NCI-H2081 (cell line): Measurements from ENCODE around the gene PASK.

Source experiments
- DNase-seq, 2 experiments: peaks; one replicate each; lab custom pipeline; 2025; lab: John Stamatoyannopoulos, UW

PASK gene

DNA sequence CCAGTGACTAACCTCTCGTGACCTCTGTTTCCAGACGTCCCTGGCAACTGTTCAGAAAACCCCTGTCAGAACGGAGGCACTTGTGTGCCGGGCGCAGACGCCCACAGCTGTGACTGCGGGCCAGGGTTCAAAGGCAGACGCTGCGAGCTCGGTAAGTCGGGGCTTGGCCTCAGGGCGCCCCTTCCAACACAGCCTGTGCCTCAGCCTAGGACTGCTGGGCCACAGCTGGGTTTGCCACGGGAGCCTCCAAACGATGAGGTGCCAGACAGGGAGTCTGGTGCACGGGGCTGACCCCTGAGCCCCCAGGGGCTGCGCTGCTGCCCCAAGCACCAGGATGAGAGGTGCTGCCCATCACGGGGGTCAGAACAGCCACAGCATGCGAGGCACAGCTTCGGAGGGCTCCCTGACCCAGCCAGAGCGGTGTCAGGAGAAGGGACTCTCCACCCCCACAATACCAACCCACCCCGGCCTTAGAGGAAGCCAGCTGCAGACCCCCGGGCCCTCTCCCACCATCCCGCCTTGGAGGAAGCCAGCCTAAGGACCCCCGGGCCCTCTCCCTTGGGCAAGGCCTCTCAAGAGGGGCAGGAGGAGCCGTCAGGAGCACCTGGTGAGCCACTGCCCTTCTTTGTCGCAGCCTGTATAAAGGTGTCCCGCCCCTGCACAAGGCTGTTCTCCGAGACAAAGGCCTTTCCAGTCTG is 67.5 kb downstream of the PASK start:
- DNase-seq, result no peak

DNA sequence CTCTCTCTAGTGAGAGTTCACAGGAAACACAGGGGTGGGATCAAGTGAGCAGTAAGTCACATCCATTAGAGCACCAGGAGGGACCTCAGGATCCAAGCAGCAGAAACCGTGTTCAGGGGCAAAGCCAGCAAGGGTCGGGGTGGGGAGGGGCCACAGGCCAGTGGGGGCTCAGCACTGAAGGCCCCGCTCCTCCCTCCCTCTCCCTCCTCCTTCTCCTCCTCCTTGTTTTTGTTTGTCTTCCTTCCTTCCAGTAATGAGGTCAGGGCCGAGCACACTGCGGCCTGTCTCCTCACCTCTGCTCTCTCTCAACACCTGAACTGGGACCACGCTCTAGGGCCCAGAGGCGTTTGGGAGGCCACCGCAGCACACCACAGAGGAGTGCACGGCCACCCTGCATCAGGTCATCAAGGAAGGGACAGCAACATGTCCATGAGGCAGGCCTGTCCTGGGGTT is 68.1 kb downstream of the PASK start:
- DNase-seq, result no peak

DNA sequence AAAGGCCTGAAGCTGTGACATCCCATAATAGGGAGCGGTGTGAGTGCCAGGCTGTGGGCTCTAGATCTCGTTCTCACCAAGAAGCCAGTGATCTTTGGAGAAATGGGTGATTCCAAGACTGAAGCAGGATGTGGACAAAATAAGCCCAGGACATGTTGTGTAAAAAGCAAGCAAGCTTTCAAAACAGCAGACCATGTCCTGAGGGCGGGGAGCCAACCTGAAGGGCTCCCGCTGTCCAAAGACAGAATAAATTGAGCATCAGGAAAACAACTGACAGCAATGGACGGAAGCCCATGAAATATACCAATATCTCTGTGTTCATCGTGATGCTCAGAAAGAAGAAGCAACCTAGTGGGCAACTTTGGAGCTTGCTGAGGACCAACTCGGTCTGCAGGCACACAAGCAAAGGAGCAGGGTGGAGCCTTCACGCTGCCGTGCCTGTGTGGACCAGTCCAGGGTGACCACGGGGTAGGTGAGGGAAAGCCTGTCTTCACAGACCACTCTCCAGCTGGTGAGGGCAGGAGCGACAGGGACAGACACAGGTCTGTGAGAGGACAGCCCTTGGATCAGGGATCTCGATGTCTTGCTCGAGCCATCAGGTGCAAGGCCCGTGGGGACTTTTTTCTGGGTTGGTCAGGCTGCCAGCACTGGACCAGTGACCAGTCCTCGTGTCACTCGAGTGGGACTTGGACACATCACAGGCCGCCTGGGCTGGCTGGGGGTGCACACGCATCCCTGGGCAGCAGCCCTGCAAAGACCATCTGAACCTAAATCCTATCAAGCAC is 68.7 kb downstream of the PASK start:
- no peak for DNase-seq

DNA sequence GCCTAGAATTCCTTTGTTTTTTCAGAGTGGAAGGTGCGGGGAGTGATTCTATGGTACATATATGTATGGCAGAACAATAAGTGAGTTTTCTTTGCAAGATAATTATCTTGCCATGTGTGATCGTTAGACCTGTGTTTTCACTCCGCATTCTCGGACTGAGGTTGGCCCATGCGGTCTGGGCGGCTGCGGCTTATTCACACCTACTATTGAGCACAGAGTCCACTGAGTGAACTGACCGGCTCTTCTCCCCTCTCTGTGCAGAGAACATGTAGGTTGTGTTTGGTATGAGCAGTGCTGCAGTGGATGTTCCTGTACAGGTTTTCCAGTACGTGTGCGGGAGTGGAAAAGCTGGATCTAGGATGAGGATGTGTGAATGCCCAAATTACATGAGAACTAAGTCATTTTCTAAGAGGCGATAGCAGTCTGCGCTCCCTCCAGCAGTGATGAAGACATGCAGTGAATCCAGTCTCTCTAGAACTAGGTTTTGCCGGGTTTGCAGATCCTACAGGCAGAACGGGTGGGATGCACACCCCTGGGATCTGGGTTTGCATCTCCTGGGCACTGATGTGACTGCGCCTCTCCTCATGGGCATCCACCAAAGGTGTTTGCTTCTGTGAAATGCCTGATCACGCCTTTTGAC is 74.3 kb downstream of the PASK start:
- no peak for DNase-seq

DNA sequence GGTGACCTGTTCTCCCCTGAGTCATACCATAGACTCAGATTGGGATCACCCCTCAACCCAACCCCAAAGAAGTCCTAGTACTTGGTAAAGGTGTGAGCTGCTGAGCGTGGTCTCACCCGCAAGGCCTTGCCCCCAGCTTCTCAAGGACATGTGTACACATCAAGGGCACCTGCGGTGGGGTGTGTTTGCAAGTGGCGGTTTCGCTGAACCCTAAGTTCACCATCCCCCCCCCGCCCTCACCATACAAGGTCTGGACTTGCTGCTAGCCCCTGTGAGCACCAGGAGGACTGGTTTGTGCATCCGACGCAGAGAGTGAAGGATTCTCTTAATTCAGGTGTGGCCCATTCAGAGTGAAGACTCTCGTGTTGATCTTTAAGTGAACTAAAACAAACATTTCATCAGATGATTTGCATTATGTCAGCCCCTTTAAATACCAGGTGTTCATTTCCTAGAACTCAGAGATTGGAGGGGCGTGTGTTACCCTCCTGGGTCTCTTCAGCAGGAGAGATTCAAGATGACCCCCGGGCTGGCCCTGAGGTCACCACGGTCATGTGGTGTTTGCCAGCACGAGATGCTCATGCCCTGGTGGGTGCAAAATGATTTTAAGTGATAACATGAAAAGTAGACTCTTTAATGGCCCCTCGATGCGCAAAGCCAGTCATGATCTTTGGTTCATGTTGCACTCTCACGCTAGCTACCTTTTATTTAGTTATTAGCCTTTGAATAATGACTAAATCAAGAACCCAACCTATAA is 75.0 kb downstream of the PASK start:
- no peak for DNase-seq

DNA sequence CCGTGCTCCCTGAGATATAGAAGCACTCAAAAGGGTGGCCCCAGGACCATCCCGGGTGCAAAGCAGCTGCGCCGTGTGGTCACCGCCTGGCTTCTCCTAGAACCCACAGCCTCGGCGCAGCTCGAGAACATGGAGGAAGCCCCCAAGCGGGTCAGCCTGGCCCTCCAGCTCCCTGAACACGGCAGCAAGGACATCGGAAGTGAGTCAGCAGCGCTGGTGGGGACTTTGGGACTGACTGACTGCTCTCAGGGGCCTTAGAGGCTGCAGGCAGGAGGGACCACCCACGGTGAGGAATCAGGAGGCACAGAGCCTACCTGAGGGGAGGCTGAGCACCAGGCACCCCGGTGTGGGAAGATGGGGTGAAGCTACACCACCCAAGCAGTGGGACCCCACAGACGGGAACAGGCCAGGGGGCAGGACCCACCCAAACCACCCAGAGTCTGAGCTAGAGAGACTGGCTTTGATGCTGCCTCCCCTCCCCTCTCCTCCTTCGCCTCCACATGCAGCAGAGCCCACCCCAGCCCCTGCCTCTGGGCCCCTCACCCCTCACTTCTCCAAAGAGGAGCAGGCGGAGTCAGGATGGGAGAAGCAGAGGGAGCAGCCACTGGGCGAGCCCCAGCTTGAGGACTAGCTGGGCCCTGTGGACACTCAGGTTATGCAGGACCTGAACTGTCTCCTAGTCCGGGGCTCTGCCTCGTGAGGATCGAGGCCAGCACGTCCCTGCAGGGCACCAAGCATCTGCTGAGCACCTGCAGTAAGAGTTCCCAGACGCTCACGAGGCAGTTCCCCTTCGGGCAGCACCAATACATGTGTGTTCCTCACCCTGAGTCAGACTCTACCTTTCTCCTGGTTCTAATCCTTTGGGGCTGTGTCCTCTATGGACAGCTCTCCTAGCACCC is 75.9 kb downstream of the PASK start:
- DNase-seq, result no peak

DNA sequence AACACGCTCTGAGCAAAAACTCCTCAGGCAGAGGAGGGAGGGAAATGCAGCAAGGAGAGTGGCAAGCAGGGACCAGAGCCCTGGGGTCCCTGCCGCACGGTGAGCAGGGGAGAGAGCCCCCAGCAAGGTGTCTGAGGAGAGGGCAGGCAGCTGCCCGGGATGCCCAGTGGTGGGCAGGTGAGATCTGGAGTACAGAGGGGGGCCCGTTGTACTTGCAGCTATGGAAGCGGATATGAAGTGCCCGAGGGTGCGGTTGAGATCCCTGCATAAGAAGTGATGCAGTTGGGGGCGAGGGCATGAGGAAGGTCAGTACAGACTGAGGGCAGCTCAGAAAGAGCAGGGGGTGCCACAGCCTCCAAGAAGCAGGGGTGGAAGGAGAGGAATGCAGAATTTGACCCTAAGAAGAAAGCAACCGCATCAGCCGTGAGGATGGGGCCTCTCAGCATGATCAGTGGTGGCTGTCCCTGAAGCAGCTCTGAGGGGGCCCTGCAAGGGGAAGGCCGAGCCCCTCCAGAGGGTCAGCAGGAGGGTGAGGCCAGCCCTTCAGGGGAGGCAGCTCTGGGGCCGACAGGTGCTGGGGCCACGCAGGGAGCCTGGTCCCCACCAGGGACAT is 76.6 kb downstream of the PASK start:
- no peak for DNase-seq

DNA sequence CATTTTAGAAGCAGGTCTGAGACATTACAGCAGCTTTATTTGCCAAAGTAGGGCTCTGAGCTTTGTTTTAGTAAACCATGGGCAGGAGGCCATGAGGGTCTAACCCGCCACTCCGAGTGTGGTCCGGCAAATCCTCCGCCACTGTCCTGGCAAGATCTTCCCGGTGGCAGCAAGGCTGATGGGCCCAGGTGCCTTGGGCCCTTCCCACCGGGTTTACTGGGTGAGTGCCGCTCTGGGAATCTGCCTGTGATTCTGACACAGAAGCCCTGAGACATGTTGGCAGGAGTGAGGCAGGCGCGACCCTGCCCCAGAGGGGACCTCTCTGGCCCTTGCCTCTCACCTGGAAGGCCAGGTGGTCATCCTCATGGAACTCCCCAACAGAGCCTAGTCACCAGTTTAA is 77.1 kb downstream of the PASK start:
- DNase-seq, result no peak

DNA sequence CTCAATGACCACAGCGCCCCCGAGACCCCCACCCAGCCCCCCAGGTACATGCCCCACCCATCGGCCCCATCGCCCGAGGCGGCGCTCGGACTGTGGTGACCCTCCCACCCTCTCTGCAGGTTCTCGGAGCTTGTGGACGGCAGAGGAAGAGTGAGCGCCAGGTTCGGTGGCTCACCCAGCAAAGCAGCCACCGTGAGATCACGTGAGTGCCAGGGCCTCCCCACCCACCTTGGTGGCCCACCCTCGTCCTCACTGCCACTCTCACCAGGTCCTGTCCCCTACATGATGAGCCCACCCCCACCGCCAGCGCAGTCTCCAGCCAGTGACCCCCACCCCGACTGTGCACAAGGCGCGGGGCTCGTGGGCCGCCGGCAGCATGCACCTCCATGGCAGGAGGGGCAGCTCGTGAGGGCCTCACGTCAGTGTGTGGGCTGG is 77.6 kb downstream of the PASK start:
- no peak for DNase-seq

DNA sequence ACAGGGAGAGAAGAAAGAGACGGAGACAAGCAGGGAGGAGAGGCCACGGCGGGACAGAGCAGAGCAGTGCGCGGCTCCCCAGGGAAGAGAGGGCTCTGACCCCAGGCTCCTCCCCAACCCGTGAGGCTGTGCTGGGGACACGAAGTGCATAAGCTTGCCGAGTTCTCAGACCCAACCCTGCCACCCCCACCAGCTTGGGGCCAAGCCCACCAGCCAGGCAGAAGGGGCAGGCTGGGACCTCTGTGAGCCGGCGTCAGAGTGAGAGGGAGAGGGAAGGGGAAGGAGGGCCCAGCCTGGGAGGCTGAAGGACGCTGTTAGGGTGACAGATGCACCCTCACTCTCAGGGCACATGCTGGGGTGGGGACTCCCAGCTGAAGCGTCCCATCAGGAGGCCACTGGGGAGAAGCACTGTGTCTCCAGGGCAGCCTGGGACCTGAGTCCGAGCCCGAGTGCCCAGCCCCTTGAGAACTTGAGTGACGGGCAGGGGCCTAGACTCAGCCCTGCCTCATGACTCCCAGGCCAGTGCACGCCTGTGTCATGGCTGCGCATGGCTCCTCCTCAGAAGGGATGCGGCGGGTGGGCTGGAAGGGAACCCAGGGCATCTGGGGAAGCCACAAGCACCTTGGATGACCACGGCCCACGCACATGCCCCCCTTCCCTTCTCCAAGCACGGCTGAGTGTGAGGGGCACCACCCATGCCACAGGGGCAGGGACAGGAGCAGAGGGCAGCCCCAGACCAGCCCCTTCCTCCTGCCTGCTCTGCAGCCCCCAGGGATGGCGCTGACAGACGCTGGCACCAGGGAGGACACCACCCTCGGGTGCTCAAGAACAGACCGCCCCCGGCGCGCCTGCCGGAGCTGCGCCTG is 78.2 kb downstream of the PASK start:
- DNase-seq, result no peak

DNA sequence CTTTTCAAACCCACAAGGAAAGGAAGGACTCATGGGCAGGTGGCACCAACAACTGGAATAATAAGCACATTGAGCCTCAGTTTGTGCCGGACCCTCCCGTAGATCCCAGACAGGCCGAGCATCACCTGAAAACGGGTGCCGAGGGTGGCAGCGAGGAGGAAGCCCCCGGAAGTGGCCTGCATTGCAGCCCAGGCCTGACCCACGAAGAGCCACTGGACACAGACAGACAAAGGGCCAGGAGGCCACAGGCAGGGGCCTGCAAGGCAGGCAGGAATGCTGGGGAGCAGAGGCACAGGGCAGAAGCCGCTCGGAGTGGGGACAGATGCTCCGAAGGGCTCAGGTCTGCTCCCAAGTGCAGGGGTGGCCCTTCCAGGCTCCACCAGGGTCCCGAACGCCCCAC is 78.9 kb downstream of the PASK start:
- no peak for DNase-seq

DNA sequence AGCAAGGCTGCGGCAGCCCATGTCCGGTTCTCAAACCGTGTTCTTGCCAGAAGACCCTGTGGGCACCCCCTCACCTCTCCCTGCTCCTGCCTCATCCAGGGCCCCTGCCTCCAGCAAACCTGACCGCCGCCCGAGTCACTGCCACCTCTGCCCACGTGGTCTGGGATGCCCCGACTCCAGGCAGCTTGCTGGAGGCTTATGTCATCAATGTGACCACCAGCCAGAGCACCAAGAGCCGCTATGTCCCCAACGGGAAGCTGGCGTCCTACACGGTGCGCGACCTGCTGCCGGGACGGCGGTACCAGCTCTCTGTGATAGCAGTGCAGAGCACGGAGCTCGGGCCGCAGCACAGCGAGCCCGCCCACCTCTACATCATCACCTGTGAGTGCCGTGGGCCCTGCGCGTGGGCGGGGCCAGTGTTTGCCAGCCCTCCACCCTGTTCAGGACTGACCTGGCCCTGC is 79.4 kb downstream of the PASK start:
- DNase-seq, result no peak

DNA sequence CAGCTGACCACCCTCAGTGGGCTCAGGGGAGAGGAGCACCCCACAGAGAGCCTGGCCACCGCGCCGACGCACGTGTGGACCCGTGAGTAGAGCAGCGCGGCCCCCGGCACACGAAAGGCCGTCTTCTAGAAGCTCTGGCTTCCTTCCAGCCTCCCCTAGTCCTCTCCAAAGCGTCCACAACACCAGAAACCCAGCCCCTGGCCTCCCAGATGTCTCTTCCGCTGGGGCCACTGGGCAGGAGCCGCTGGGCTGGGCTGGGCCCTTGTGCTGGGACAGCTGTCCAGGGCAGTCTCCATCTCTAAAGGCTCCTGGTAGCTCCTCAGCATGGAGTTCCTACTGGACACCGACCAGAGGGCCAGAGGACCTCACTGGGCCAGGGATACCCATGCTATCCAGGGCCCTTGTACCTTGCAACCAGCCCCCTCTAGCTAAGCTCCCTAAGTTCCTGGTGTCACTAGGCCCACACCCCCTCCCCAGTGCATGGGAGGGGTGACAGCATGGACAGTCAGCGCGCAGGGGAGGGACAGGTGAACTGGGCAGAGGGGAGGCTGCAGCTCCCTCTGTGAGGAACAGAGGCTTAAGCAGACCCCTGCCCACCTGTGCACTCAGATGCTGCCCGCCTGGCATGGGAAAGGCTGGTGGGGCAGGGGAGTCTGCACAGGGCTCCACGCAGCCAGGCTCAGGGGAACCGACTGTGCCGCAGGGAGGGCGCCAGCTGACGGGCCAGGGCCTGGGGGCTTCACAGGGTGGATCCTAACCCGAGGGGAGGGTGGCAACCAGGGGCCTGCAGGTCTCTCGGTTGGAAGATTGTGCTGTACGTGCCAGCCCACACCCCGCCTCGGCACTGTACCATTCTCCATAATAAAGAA is 80.1 kb downstream of the PASK start:
- no peak for DNase-seq

DNA sequence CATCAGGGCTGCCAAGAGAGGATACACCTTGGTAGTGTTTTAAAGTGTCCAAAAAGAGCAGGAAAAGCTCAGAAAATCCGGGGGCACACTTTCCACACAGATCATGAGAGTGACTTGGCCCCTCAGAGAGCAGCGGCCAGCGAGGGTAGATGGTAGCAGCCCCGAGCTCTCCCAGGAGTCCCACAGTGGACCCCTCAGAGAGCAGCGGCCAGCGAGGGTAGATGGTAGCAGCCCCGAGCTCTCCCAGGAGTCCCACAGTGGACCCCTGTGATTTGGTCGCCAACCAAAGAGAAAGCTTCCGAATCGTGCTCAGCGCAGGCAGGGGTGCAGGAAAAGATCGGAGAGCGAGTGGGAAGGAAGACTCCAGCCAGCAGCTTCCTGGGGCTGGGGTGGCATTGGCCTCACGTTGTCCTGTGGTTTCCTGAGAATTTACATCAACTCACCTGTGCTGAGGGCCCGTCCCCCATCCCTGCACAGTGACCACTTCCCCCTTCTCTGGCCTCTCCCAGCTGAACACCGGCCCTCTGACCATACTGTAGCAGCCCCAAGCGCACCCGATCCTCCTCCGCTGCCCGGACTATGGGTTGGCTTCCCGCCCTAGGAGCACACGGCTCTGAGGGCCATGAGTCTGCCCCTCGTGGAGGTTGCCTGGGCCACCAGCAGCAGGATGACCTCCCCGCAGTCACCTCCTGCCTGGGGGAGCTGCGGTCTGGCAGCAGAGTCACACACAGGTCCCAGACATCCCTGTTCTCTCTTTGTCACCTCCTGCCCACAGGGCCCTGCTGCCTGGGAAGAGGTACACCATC is 80.9 kb downstream of the PASK start:
- DNase-seq, result no peak

DNA sequence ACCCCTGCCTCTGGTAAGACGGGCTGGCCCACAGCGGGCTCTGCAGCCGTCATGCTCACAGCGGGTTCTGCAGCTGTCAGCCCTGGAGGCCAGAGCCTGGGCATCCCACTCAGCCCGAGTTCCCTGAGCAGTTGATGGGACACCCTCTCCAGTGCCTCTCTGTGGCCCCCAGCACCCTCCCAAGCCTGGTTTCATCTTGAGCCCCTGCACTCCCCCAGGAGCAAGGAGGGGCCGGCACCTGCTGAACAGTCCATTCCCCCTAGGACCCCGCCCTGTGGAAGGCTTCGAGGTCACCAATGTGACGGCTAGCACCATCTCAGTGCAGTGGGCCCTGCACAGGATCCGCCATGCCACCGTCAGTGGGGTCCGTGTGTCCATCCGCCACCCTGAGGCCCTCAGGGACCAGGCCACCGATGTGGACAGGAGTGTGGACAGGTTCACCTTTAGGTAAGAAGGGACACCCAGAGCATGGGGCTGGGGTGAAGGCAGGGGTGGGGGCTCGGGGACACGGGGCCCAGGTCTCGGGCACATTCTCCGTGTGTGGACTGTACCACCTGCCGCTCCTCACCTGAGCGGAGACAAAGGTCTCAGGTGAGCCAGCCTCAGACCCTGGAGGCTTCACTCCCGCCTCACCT is 81.7 kb downstream of the PASK start:
- DNase-seq, result no peak

DNA sequence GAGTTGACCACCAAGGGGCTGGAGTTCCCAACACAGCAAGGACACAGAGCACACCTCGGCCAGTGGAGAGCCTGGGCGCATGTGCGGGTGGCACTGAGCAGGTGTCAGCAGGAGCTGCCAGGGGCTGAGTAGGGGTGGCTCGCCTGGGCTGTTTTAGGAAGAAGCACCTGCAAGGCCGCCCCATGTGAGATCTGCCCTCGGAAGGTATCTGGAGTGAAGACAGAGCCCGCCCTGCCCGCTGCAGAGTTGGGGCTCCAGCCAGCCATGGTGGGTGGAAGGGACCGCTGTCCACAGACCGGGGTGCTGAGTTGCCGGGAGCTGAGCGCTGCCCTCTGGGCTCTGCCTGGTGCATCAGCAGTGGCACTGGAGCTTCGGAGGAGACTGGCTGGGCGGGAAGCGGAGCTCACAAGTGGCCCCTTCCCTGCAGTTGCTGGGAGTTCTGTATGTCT is 82.4 kb downstream of the PASK start:
- DNase-seq, result no peak

DNA sequence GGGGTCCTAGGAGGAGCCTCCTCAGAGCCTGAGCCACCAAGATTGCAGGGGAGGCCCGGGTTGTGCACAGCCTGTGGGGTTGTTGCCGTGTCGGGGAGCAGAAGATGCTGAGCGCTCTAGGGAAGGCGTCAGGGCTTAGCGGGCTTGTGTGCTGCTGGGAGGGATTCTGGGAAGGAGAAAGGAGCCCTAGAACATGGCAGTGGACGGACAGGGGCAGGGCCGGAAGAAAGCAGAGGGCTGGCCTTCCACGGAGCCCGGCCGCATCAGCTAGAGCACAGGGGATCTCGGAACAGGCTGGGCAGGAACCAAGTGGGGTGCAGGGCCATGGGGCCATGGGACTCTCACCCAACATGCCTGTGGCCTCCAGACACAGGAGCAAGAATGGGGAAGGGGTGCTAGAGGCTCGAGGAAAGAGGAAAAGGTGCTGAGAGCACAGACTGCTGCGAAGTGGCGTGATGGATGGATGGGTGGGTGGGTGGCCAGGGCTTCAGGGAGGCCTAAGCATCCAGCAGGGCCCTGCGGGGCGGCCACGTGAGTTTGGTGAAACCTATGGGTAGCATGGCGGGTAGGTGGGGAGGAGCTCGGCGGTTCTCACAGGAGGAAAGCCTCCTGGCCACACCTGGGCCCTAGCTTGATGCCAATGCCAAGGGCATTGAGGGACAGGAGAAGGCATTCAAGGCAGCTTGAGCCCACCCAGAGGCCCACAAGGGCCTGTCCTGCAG is 82.9 kb downstream of the PASK start:
- DNase-seq, result no peak
